HG03442 (cell line): ENCODE measurements around the gene MARCO.

Source experiments
- ATAC-seq: cut with Tn5 transposase; IDR thresholded peaks from one replicate; pipeline ENCODE4 v1.9.1; 2021; ENCODE audit warnings: mild to moderate bottlenecking, moderate library complexity; ENCODE audit not compliant: unreplicated experiment

Gene MARCO

DNA sequence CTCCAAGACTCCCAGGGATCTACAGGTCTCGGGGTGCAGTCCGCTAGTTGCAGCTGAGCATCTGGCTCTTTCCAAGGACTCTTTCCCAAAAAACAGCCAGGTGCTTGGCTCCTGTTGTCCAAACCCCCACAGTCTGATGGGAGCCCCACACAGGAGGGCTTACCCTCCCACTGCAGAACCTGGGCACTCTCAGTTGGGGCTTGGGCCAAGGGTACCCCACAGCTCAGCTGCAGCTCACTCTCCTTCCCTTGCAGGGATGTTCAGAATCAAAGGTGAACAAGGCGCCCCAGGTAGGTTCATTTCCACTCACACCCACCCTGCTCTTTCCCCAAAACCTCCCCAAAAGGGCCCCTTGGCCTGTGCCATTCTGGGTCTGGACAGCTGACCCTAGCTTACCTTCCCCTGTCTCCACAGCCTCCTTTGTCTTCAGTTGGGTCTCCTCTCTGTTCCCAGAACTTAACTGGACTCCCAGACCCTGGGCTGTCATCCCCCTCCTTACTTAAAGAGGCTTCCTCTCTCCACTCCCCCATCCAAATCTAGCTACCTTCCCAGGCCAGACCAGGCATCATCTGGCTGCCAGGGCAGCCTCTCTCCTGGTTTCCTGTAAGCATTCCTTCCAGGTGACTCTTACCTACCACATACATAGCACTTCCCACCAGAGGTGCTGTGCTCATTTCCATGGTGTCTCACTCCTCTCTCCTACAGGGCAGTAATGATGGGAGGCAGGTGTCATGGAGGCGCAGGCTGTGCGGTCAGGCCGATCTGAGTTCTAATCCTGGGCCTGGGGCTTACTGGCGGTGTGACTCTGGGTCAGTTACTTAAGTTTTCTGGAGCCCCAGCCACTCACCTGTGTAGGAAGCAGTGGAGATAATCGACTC, 29.5 kb downstream of the MARCO start:
- ATAC-seq, result no peak

DNA sequence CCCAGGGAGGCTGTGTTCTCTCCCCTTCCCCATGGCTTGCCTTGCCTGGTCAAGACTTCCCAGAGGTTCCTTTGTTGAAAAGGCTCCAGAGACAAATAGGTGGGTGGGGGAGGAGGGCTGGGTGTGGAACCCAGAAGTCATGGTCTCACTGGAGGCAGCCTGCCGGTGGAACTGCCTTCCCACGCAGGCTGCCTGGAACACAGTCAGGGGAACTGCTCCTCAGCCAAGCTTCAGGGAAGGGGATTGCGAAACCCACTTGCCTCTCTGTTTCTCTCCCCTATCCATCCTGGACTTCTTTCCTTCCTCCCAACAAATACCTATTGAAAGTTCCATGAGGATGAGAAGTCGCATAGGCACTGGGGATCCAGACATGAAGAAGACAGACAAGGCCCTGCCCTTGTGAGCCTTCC, 31.6 kb downstream of the MARCO start:
- no peak for ATAC-seq

DNA sequence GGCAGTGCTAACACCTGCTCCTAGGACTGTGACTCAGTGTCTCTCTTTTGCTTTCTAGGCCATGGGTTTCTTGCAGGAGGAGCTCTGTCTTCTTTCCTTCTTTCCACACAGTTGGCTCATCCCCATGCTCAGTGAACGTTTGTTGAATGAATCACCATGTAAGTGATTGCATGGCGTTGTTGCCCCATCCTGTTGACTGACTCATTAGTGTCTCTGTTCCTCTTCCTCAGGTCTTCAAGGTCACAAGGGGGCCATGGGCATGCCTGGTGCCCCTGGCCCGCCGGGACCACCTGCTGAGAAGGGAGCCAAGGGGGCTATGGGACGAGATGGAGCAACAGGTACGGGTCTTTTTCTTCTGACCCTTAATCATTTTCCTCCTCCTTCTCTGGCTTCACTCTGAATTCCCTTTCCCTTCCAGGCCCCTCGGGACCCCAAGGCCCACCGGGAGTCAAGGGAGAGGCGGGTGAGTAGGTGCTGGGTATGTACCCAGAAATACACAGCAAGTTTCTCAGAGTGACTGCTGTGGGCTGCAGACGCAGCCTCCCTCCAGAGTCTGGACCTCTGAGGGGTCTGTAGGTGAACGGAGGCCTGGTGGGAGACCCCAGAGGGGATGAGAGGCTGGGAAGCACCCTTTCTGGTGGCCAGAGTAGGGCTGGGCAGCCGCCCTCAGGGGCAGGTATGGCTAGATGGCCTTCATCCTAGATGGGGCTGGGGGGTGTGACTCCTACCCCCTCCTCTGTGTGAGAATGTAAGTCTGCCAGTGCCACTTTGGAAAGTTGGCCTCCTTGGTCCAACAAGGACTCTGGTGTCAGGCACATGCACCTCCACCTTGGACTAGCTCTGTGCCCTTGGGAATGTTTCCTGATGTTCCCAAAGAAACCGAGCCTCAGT, 32.4 kb downstream of the MARCO start:
- ATAC-seq, result no peak

DNA sequence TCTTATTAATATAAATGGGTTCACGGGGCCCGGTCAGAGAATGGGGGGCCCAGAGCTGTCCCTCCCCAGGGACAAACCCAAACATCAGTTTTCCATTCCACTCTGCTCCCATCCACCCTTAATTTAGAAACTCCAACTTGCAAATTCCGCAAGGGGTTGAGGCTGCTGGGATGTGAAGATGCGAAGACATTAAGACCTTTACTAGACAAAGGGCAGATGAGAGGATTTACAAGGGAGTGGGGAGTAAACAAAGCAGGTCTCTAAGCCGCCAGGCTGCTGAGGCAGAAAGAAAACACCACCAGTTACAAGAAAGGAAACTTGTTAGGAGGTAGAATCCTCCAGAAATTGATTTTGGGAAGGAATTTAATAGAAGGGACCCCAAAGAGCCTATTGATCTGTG, 33.1 kb downstream of the MARCO start:
- ATAC-seq, result no peak

DNA sequence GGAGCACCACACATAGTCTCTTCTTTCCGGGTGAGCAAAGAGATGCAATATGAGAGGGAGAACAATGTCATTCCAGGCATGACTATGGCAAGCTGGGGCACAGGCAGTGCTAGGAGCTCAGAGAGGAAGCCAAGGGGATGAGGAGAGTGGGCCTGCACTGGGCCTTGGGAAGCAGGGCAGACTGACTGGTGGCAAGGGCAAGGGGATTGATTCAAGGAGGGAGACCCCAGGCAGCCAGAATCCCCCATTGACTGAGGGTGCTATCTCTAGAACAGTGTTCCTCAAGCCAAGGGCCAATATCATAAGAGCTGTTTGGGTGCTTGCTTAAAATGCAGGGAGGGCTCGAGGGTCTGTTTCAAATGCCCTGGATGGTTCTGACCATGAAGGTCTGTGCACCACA, 36.1 kb downstream of the MARCO start:
- ATAC-seq, result no peak

DNA sequence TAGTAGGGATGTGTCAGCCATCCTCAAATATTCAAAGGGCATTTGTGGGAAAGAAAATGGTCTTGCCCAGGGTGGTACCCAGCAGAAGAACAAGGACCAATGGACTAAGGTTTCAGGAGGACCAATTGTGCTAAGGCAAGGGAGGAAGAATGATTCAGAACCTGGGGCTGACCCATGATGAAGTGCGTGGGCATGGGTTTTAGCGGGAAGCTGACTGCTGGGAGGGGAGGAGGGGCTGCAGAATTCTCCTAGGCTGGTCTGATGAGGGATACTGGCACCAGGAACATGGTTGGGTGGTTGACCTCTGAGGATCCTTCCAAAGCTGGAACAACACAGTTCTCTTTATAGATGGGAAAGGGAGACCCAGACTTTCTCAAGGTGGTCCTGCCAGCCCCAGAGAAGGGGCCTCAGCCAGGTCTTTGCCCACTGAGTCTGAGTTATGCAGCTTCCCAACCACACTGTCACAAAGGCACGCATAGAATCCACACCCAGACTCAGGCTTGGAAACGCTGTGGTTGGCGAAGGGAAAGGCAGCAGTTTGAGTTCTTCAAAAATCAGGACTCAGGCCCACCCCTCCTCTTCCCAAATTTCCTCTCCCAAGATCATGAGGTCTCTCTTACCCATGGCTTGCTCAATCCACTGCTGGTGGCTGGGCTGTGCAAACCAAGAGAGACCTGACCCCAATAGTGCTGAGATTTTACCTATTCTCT, 37.3 kb downstream of the MARCO start:
- no peak for ATAC-seq

DNA sequence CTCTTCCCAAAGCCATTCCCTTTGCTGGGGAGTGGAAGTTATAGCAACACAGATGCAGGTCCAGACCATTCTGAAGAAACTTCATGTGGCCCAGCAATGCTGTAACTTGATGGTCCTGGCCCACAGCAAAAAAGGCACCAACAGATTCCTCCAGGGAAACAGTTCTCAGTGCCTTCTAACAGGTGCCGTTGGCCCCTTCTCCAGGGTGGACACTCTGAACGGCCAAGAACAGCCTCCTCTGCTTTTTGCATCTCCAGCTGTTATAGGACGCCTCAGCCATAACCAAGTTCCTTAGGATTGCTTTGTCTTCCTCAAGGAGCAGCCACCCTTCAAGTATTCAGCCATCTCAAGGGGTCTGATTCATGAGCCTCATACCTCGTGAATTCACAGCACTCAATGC, 38.0 kb downstream of the MARCO start:
- ATAC-seq, result no peak

DNA sequence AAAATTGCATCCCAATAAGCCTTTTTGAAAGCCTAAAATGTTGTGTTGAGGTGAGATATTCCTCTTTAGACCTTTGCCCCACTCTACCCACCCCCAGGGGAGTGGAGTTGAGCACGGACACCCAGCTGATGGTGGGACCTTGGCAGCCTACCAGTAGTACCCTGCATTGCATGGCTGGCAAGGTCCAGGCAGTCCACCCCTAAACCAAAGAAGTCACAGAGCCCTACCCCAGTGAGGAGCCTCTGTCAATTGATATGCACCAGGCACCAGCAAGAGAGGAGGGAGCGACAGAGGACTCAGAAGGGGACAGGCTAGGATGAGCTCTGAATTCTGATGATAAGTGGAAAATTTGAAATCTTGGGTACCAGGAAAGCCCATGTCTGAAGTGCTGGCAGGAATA, 38.6 kb downstream of the MARCO start:
- no peak for ATAC-seq

DNA sequence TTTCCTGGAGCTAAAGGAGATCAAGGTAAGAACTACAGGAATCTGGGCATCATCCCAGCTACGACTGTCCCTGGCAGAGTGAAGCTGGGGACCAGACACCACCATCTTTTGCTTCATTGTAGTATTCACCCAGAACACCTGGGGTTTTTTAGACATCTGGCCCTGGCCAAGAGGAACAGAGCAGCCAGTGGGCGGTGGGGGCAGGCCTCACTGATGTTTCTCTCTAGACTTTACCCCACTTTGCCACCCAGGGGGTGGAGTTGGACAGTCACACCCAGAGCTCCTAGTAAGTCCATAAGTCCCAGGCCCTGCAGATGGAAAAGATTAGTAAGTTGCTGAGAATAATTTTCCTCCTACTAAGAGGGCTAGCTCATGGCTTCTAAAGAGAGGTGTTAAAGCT, 39.6 kb downstream of the MARCO start:
- no peak for ATAC-seq

DNA sequence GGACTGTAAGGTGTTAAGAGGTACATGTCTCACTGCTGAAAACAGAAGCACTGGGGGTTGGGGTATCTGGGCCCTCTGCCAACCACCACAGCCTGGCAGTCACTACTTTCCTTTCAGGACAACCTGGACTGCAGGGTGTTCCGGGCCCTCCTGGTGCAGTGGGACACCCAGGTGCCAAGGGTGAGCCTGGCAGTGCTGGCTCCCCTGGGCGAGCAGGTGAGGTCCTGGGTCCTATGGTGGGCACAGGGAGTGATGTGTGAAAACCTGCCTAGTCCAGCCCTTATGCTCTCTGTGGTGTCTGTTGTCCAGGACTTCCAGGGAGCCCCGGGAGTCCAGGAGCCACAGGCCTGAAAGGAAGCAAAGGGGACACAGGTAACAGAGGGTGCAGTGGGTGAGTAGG, 40.0 kb downstream of the MARCO start:
- no peak for ATAC-seq

DNA sequence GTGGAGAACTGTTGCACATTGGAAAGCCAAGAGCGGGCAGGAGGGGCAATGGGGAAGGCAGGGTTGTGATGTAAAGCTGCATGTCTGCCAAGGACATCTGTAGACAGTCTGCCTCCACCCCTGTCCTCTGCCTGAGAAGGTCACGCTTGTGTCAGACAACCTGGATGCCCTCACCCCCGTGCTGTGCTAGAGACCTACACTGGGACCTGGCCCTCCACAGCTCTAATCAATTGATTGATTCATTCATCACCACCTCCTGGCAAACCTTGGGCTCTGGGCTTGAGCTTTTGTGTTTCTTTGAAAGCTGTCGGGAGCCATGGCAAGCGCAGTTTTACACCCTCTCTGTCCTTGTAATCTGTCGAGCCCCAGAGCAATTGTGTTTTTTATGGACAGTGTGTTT, 41.1 kb downstream of the MARCO start:
- no peak for ATAC-seq

DNA sequence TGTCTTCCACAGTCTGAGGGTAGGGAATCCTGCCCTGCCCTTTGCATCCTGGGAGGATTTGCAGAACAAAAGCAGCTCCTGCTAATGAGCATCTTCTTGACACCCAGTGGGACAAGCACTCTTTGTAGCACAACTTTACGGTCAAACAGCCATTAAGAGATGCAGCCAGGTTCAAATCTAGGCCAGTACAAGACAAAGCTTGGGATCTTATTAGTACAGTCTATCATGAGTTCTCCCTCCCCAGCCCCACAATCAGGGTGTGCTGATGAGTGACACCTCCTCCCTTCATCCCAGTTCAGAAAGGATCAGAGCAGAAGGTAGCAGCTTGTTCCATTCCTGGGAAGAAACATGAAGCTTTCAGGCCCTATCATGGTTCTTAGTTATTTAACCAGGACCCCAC, 41.9 kb downstream of the MARCO start:
- ATAC-seq, result no peak

DNA sequence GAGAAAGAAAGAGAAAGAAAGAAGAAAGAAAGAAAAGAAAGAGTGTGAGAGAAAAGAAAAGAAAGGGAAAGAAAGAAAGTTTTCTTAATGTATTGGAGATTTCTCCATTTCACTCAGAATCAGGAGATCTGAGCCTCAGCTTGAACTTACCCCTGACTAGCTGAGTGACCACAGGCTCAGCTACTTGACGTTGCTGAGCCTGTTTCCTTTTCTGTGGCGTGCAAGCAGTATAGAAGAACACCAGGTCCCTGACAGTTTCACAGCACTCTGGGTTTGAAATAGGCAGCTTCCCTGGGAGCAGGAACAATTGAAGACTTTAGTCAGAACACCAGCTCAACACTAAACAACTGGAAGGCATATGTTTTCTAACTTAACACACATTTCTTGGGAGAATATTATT, 44.7 kb downstream of the MARCO start:
- peak; percentile 68 for ATAC-seq

DNA sequence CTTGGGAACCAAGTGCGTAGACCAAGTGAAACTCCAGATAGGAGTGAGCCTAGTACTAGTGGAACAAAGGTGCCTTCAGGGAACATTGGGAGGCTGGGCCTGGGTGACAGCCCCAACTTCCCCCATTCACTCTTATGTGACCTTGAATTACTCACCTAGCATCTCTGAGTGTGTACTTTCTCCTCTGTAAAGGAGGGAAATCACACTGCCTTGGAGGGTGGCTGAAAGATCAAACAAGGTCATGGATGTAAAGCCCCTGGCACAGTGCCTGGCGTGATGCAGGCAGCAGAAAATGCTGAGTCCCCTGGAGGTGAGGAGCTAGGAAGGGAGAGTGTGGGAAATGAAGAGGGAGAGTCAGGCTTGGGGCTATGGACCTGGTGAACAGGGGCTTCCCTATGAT, 45.9 kb downstream of the MARCO start:
- ATAC-seq, result peak; percentile 35

DNA sequence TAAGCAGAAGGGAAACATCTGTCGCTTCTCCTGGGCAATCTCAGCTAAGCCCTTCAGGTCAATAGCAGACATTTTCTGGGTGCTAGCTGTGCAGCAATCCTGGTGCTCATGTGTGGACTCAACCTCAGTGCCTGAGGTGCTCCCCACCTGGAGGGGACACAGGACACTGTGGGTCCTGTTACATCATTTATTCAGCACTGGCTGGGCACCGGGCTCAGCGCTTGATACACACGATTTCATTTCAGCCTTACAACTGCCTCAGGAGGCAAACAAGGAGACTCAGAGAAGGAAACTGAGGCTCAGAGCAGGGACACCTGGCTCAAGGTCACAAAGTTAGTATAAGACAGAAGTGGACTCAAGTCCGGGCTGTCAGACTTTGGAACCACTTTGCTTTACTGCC, 46.7 kb downstream of the MARCO start:
- ATAC-seq, result no peak

DNA sequence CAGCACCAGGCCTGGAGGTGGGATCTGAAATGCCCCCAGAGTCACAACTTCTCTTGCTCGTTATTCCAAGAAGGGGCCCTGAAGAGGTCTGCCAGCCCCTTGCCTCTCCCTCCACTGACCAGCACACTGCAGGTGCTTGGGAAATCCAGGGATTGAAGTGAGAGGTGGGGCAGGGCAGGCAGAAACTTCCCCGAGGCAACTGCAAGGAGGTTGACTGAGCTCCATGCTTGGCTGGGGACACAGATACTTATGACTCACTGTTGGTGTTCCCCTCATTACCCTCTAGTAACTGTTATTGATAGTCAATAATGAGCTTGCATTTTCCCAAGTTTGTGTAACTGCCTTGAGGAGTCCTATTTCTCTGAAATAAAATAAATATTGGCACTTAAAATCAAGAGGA, 47.5 kb downstream of the MARCO start:
- peak; percentile 71 for ATAC-seq

DNA sequence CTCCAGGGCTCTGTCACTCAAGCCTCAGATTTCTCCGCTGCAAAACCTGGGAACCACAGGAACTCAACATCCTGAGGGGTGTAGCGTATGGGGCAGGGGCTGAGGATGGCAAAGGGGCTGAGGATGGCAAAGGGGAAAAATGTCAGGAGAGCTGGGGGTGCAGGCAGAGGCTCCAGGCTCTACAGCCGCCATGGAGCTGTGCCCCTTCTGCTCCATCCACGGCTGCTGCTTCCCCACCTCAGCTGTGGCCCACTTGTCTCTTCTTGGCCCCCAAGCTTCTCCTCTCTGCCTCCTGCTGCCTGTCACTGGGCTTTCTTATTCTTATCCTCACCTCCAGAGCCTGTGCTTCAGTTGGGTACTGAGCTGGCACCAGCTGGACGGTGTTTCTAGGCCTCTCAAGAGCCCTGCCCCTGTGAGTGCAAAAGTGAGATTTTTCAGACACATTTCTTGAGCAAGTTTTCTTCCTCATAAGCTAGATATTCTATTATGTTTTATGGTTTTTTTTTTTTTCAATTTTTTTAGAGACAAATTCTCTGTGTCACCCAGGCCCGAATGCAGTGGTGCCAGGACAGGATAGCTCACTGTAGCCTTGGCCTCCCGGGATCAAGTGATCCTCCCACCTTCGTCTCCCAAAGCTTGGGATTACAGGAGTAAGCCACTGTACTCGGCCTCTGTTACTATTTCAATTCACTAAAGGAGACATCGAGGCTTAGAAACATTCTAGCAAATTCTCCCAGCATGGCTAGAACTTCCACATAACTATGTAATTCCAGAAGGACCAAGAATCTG, 49.0 kb downstream of the MARCO start:
- no peak for ATAC-seq

DNA sequence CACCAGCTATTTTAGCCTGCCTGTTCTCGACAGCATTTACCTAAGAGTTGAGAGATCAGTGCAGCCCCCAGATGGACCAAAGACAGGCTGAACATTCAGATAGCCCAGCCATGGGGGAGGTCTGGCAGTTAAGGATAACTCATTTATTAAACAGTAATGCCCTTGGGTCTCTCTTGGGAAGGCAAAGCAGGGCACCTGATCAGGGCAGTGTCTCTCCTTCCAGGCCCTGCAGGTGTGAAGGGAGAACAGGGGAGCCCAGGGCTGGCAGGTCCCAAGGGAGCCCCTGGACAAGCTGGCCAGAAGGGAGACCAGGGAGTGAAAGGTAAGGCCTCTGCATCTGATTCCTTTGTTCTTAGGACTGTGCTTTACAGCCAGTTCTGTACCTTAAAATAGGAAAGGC, 49.6 kb downstream of the MARCO start:
- ATAC-seq, result no peak

DNA sequence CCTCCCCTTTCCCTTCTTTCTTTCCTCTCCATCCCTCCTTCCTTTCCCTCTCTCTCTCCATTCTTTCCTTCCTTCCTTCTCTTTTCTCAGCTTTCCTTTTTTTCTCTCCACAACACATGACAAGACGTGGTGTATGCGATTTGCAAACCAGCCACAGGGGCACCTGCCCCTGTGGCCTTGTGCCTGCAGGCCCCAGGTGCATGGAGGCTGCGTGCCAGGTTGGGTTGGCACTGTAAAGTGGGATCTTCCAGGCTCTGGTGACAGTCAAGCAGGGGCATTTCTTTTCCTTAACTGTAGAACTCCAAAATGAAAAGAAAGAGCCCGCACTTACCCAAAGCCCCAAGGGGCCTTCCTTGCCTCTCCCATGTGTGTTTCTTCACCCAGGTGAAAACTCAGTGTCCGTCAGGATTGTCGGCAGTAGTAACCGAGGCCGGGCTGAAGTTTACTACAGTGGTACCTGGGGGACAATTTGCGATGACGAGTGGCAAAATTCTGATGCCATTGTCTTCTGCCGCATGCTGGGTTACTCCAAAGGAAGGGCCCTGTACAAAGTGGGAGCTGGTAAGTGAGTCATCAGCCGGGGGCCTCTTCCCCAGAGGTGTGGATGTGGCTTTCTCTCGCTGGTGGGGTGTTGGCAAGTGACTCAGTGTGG, 50.9 kb downstream of the MARCO start:
- ATAC-seq, result no peak

DNA sequence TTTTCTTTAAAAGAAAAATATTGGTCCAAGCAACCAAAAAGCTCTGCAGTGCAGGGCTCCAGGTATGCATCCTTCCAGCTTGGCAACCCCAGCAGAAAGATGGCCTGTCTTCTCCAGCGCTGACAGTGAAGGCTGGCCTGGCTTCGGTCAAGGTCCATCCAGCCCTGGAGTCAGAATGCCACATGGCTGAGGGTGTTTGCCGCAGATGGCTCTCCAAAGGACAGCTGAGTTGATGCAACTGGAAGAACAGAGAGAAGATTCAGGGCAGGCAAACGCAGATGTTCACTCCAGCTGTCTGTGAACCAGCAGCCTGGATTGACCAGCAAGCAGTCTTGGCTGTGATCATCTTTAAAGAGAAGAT, 51.4 kb downstream of the MARCO start:
- no peak for ATAC-seq
